HepG2 (cell line): ENCODE data around the gene TMEM86B. TPM values are rescaled to one million over a fixed set of nuclear protein-coding genes. Genes with fewer than 3 reads are reported as not detected.

Source experiments
- GPBP1L1 ChIP-seq: sonication (generic); formaldehyde crosslinking; IDR thresholded peaks from 2 replicates; pipeline ENCODE4 v1.5.0; 2020; ENCODE audit warnings: mild to moderate bottlenecking, missing genetic modification reagents
- KDM5A ChIP-seq: fragments of 200-600 bp; sonication (generic); IDR thresholded peaks from 2 replicates; pipeline ENCODE4 v1.7.0; 2018; ENCODE audit warnings: antibody characterized with exemption, mild to moderate bottlenecking, low read length, borderline replicate concordance
- MEIS1 ChIP-seq: sonication (generic); formaldehyde crosslinking; IDR thresholded peaks from 2 replicates; pipeline ENCODE4 v1.9.0; 2021; ENCODE audit warnings: mild to moderate bottlenecking, missing genetic modification reagents, moderate library complexity, borderline replicate concordance
- PHF8 ChIP-seq: sonication (generic); formaldehyde crosslinking; IDR thresholded peaks from 2 replicates; pipeline ENCODE4 v1.5.0; 2020; ENCODE audit warnings: missing genetic modification reagents
- POGZ ChIP-seq: sonication (generic); formaldehyde crosslinking; IDR thresholded peaks from 2 replicates; pipeline ENCODE4 v1.4.0; 2020; ENCODE audit warnings: mild to moderate bottlenecking, missing genetic modification reagents
- STAT6 ChIP-seq: sonication (generic); formaldehyde crosslinking; IDR thresholded peaks from 2 replicates; pipeline ENCODE4 v1.4.0; 2020; ENCODE audit warnings: missing genetic modification reagents, mild to moderate bottlenecking, borderline replicate concordance
- ZBTB10 ChIP-seq: sonication (generic); formaldehyde crosslinking; IDR thresholded peaks from 2 replicates; pipeline ENCODE4 v1.4.0; 2020; ENCODE audit warnings: missing genetic modification reagents, borderline replicate concordance
- ZNF124 ChIP-seq: sonication (generic); formaldehyde crosslinking; IDR thresholded peaks from 2 replicates; pipeline ENCODE4 v1.4.0; 2020; ENCODE audit warnings: missing genetic modification reagents
- ZNF142 ChIP-seq: sonication (generic); formaldehyde crosslinking; IDR thresholded peaks from 2 replicates; pipeline ENCODE4 v1.4.0; 2020; ENCODE audit warnings: missing genetic modification reagents
- ZNF33A ChIP-seq: sonication (generic); formaldehyde crosslinking; IDR thresholded peaks from 2 replicates; pipeline ENCODE4 v1.5.1; 2020; ENCODE audit warnings: missing genetic modification reagents, mild to moderate bottlenecking, moderate library complexity, borderline replicate concordance
- ZNF513 ChIP-seq: sonication (generic); formaldehyde crosslinking; conservative IDR thresholded peaks from 2 replicates; pipeline ENCODE4 v1.5.0; 2020; ENCODE audit warnings: missing genetic modification reagents
- ZNF614 ChIP-seq: IDR thresholded peaks from 2 replicates; pipeline ENCODE4 v1.6.1; 2018; ENCODE audit warnings: missing biosample characterization, missing genetic modification reagents, inconsistent platforms, borderline replicate concordance
- ZNF878 ChIP-seq: sonication (generic); formaldehyde crosslinking; IDR thresholded peaks from 2 replicates; pipeline ENCODE4 v1.8.1; 2023; ENCODE audit warnings: mild to moderate bottlenecking, missing genetic modification reagents, moderate library complexity
- ZSCAN22 ChIP-seq: sonication (generic); formaldehyde crosslinking; IDR thresholded peaks from 2 replicates; pipeline ENCODE4 v1.4.0; 2020; ENCODE audit warnings: mild to moderate bottlenecking, missing genetic modification reagents
- polyA plus RNA-seq, 8 experiments: library from polyadenylated mRNA; depleted of rRNA in 3 of 8; stranded (reverse) in 7 of 8; unstranded in 1 of 8; fragments of >200 nt; fragmentation: Illumina TruSeq in 4 of 8; extraction: Trizol in 4 of 8; gene quantifications; 2 replicates each; pipeline versions ENCODE4 v1.2.1 to v1.2.3, GENCODE V29; 2011 to 2016; ENCODE audit warnings: low read depth in 4 of 8, missing spikeins in 1 of 8, mixed read lengths in 1 of 8; ENCODE audit not compliant: insufficient read depth in 1 of 8
- total RNA-seq, 5 experiments: library from RNA; depleted of rRNA; stranded (reverse); fragments of >200 nt; fragmentation: Illumina TruSeq; extraction: Trizol; gene quantifications; 2 replicates each; pipeline ENCODE4 v1.2.3, GENCODE V29; 2016; ENCODE audit warnings: low read depth in 1 of 5

Gene TMEM86B
- total and polyA plus RNA-seq, 2 of the 13 experiments (the other 11 are each of a cell fraction or from before 2014, with no cell fraction given), result 7.7 to 9.6 TPM

GRCh38 chr19:55259540-55260210, 31.1 kb upstream of the TMEM86B start (continued):
- TF ChIP-seq STAT6 (no peak), ZSCAN22 (CRISPR knock-in tag) (no peak), PHF8 (CRISPR knock-in tag) (no peak), POGZ (CRISPR knock-in tag) (no peak), KDM5A (peak; percentile 41; the same call in 1 of the 2 replicates), GPBP1L1 (CRISPR knock-in tag) (no peak), ZNF878 (CRISPR knock-in tag) (peak; percentile 36; the same call in 1 of the 2 replicates), ZNF124 (CRISPR knock-in tag) (no peak), MEIS1 (CRISPR knock-in tag) (no peak), ZNF614 (CRISPR knock-in tag) (no peak), ZNF33A (CRISPR knock-in tag) (0 out of 2 replicates have a peak, but pooled peaks have one; percentile 63), ZBTB10 (CRISPR knock-in tag) (no peak; the same call in 1 of the 2 replicates), ZNF142 (CRISPR knock-in tag) (no peak), ZNF513 (CRISPR knock-in tag) (no peak)
